Kidney epithelial cell (primary cell): ENCODE data around the gene BPIFB3. TPM values are rescaled to one million over a fixed set of nuclear protein-coding genes. Genes with fewer than 3 reads are reported as not detected.
"Not testable (repeated sequence)": the region's sequence is repeated elsewhere in the genome, so short reads cannot be mapped to it uniquely, and the experiment has no call there.

Experiments
- DNase-seq: peaks from one replicate; pipeline ENCODE4 v3.0.0-alpha.2; 2010; ENCODE audit warnings: low read depth
- H3K27me3 ChIP-seq: 2 replicates; pipeline ENCODE4 v1.6.0; 2011; ENCODE audit warnings: low read length; ENCODE audit not compliant: control insufficient read depth, insufficient read depth
- H3K36me3 ChIP-seq: 2 replicates; pipeline ENCODE4 v1.5.1; 2011; ENCODE audit warnings: low read length; ENCODE audit not compliant: control insufficient read depth, insufficient read depth
- H3K4me3 ChIP-seq: 2 replicates; pipeline ENCODE4 v1.5.1; 2011; ENCODE audit warnings: low read depth, mild to moderate bottlenecking, control low read depth, low read length
- CTCF ChIP-seq: IDR thresholded peaks from 2 replicates; pipeline ENCODE4 v1.5.1; 2011; ENCODE audit warnings: mild to moderate bottlenecking, moderate library complexity, low read length, control low read depth, inconsistent platforms; ENCODE audit not compliant: insufficient read depth, poor library complexity, severe bottlenecking
- total RNA-seq: library from RNA; depleted of rRNA; stranded (reverse); fragments of >200 nt; gene quantifications from 2 replicates; pipeline ENCODE4 v1.2.3, GENCODE V29; 2015

BPIFB3 gene
- total RNA-seq, 1 donor from 2014 or later, result not detected

GRCh38 chr20:33097001-33097400, 43.3 kb downstream of the BPIFB3 start:
- Histone ChIP-seq H3K27me3 (peaks cover 2% of the 10 kb centered on the region), H3K36me3 (no peaks in the 10 kb centered on the region), H3K4me3 (no peak overlapping the region)
- TF ChIP-seq CTCF, result no peak
- no peak for DNase-seq

- Histone ChIP-seq H3K36me3 (no peaks in the 10 kb centered on the region), H3K27me3 (peaks cover 2% of the 10 kb centered on the region), H3K4me3 (no peak overlapping the region)
- no peak for TF ChIP-seq CTCF
- no peak for DNase-seq
Observed at GRCh38 chr20:33099843-33100538, 46.3 kb downstream of the BPIFB3 start.

GRCh38 chr20:33103556-33103955, 49.9 kb downstream of the BPIFB3 start:
- no peak for DNase-seq
- no peaks in the 10 kb centered on the region for H3K36me3 ChIP-seq
- TF ChIP-seq CTCF, result no peak
- peaks cover 2% of the 10 kb centered on the region for H3K27me3 ChIP-seq
- H3K4me3 ChIP-seq, result no peak overlapping the region

GRCh38 chr20:33104336-33104735, 50.6 kb downstream of the BPIFB3 start:
- H3K4me3 ChIP-seq, result no peak overlapping the region
- H3K36me3 ChIP-seq, result no peaks in the 10 kb centered on the region
- peaks cover under 1% of the 10 kb centered on the region for H3K27me3 ChIP-seq
- DNase-seq, result no peak
- no peak for TF ChIP-seq CTCF

- Histone ChIP-seq H3K27me3 (no peaks in the 10 kb centered on the region), H3K4me3 (no peak overlapping the region), H3K36me3 (no peaks in the 10 kb centered on the region)
- no peak for DNase-seq
- no peak for TF ChIP-seq CTCF
Observed at GRCh38 chr20:33105316-33105924, 51.7 kb downstream of the BPIFB3 start.

- not testable (repeated sequence) for H3K36me3 ChIP-seq, H3K27me3 ChIP-seq, H3K4me3 ChIP-seq, DNase-seq
Observed at GRCh38 chr20:33106058-33106620, 52.4 kb downstream of the BPIFB3 start.
